Neuronal stem cell (in vitro differentiated cells): ENCODE data around the gene SHISA9.

Experiments used
- DNase-seq: peaks from one replicate; pipeline ENCODE4 v3.0.0-alpha.2; 2013; ENCODE audit warnings: low spot score
- H2AFZ ChIP-seq: one replicate; pipeline ENCODE4 v1.6.1; 2013; ENCODE audit warnings: mild to moderate bottlenecking, low read length, inconsistent platforms
- H2AK5ac ChIP-seq: 2 replicates; pipeline ENCODE4 v1.6.1; 2013; ENCODE audit warnings: low read depth, mild to moderate bottlenecking, inconsistent platforms, low read length, moderate library complexity, mixed read lengths
- H2BK120ac ChIP-seq: 2 replicates; pipeline ENCODE4 v1.6.1; 2013; ENCODE audit warnings: low read depth, mild to moderate bottlenecking, inconsistent platforms, low read length, moderate library complexity, mixed read lengths
- H2BK12ac ChIP-seq: one replicate; pipeline ENCODE4 v1.6.1; 2013; ENCODE audit warnings: low read length, inconsistent platforms
- H2BK15ac ChIP-seq: 2 replicates; pipeline ENCODE4 v1.6.1; 2013; ENCODE audit warnings: mild to moderate bottlenecking, low read length, inconsistent platforms, mixed read lengths
- H2BK5ac ChIP-seq: one replicate; pipeline ENCODE4 v1.6.1; 2013; ENCODE audit warnings: inconsistent platforms, mild to moderate bottlenecking, low read length, moderate library complexity
- H3K14ac ChIP-seq: one replicate; pipeline ENCODE4 v1.6.1; 2013; ENCODE audit warnings: low read length, inconsistent platforms
- H3K18ac ChIP-seq: 2 replicates; pipeline ENCODE4 v1.6.1; 2013; ENCODE audit warnings: low read length, inconsistent platforms
- H3K23ac ChIP-seq: 2 replicates; pipeline ENCODE4 v1.6.1; 2013; ENCODE audit warnings: low read depth, mild to moderate bottlenecking, mixed read lengths, low read length, inconsistent platforms; ENCODE audit not compliant: poor library complexity
- H3K27ac ChIP-seq: replicated peaks from 3 replicates; pipeline ENCODE4 v1.5.1; 2013; ENCODE audit warnings: low read length, inconsistent platforms
- H3K27me3 ChIP-seq, 3 experiments: 2 replicates each; pipeline ENCODE4 v1.6.1; 2013; ENCODE audit warnings: low read length in 3 of 3, mild to moderate bottlenecking in 2 of 3, inconsistent platforms in 1 of 3, low read depth in 1 of 3, mixed read lengths in 1 of 3, moderate library complexity in 1 of 3; ENCODE audit not compliant: control insufficient read depth in 3 of 3, insufficient read depth in 3 of 3
- H3K36me3 ChIP-seq, 2 donors: replicated peaks in 1 of 2; 2 replicates each; pipeline ENCODE4 v1.6.1; 2013; ENCODE audit warnings: low read length in 2 of 2; ENCODE audit not compliant: control insufficient read depth in 2 of 2, insufficient read depth in 2 of 2
- H3K4ac ChIP-seq: 2 replicates; pipeline ENCODE4 v1.6.1; 2013; ENCODE audit warnings: inconsistent platforms, mild to moderate bottlenecking, low read length, moderate library complexity
- H3K4me1 ChIP-seq, 2 donors: 1 replicate in 1 of 2; 2 replicates in 1 of 2; pipeline ENCODE4 v1.6.1; 2013; ENCODE audit warnings: low read length in 2 of 2, low read depth in 1 of 2; ENCODE audit not compliant: control insufficient read depth in 2 of 2, insufficient read depth in 1 of 2
- H3K4me2 ChIP-seq: one replicate; pipeline ENCODE4 v1.6.1; 2013; ENCODE audit warnings: mild to moderate bottlenecking, low read length, inconsistent platforms; ENCODE audit not compliant: insufficient read depth, poor library complexity, severe bottlenecking
- H3K4me3 ChIP-seq, 2 donors: 2 replicates each; pipeline ENCODE4 v1.5.1; 2013; ENCODE audit warnings: low read length in 2 of 2, mild to moderate bottlenecking in 2 of 2, inconsistent platforms in 1 of 2, moderate library complexity in 1 of 2
- H3K79me1 ChIP-seq: one replicate; pipeline ENCODE4 v1.6.1; 2013; ENCODE audit warnings: low read depth, mild to moderate bottlenecking, inconsistent platforms, low read length, moderate library complexity
- H3K9ac ChIP-seq: one replicate; pipeline ENCODE4 v1.6.1; 2013; ENCODE audit warnings: mild to moderate bottlenecking, low read depth, low read length, inconsistent platforms; ENCODE audit not compliant: poor library complexity
- H3K9me3 ChIP-seq, 2 donors: replicated peaks in 1 of 2; 2 replicates each; pipeline versions ENCODE3 to v1.6.1; 2013; ENCODE audit warnings: low read length in 2 of 2, mild to moderate bottlenecking in 2 of 2, inconsistent platforms in 1 of 2, low read depth in 1 of 2, mixed read lengths in 1 of 2, moderate library complexity in 1 of 2; ENCODE audit not compliant: control insufficient read depth in 2 of 2, insufficient read depth in 1 of 2
- H4K8ac ChIP-seq: one replicate; pipeline ENCODE4 v1.6.1; 2013; ENCODE audit warnings: low read depth, mild to moderate bottlenecking, inconsistent platforms, low read length, moderate library complexity
- H4K91ac ChIP-seq: one replicate; pipeline ENCODE4 v1.6.1; 2013; ENCODE audit warnings: low read length, low read depth, mild to moderate bottlenecking, inconsistent platforms; ENCODE audit not compliant: poor library complexity
- WGBS, 2 donors: extraction: QIAGEN DNeasy Blood & Tissue Kit; methylation state at CpG; one replicate each; pipeline ENCODE4 v1.1.7; 2013; ENCODE audit warnings: missing lambda C conversion rate in 2 of 2, mixed read lengths in 1 of 2; ENCODE audit not compliant: insufficient read length in 2 of 2, insufficient replicate concordance in 1 of 2; ENCODE audit errors: extremely low coverage in 2 of 2; 5-methylcytosine and 5-hydroxymethylcytosine counted together

The SHISA9 gene

GRCh38 chr16:13136901-13137300, 235.5 kb downstream of the SHISA9 start:
- Histone ChIP-seq H3K4ac (no peak overlapping the region), H2BK15ac (no peak overlapping the region), H3K4me1 (peaks cover 0 to 2% of the 10 kb centered on the region in 2 donors), H3K9me3 (peaks cover 0 to 6% of the 10 kb centered on the region in 2 donors), H3K23ac (no peak overlapping the region), H3K27me3 (no peaks in the 10 kb centered on the region), H3K9ac (no peak overlapping the region), H2BK5ac (no peak overlapping the region), H4K8ac (no peak overlapping the region), H3K27ac (no peak overlapping the region), H3K4me3 (no peak overlapping the region), H2BK12ac (no peak overlapping the region), H2BK120ac (no peak overlapping the region), H4K91ac (no peak overlapping the region), H3K18ac (no peak overlapping the region), H3K14ac (no peak overlapping the region), H3K36me3 (peaks cover 0 to 3% of the 10 kb centered on the region in 2 donors), H3K4me2 (no peak overlapping the region), H3K79me1 (no peaks in the 10 kb centered on the region), H2AK5ac (no peak overlapping the region), H2AFZ (no peak overlapping the region)
- no peak for DNase-seq
- no CpG with 5 or more reads among the region's 3 CpGs for WGBS, 2 donors

- Histone ChIP-seq H3K79me1 (no peaks in the 10 kb centered on the region), H2BK5ac (no peak overlapping the region), H2BK15ac (no peak overlapping the region), H4K91ac (no peak overlapping the region), H3K27me3 (peaks cover 0 to under 1% (median 0%) of the 10 kb centered on the region in 3 experiments), H3K4me2 (no peak overlapping the region), H3K14ac (no peak overlapping the region), H2BK12ac (no peak overlapping the region), H3K4me3 (no peak overlapping the region), H3K27ac (no peak overlapping the region), H3K9me3 (peaks cover 0 to 6% of the 10 kb centered on the region in 2 donors), H2BK120ac (no peak overlapping the region), H3K36me3 (peaks cover 0 to 3% of the 10 kb centered on the region in 2 donors), H3K23ac (no peak overlapping the region), H3K9ac (no peak overlapping the region), H3K4ac (no peak overlapping the region), H2AFZ (no peak overlapping the region), H4K8ac (no peak overlapping the region), H2AK5ac (no peak overlapping the region), H3K4me1 (no peaks in the 10 kb centered on the region), H3K18ac (no peak overlapping the region)
- no peak for DNase-seq
- WGBS, 2 donors = no CpG with 5 or more reads among the region's 2 CpGs
These were observed 237.1 kb downstream of the SHISA9 start for GRCh38 chr16:13138528-13138927.

GRCh38 chr16:13139661-13140241, 238.4 kb downstream of the SHISA9 start:
- Histone ChIP-seq H3K4me2 (no peak overlapping the region), H2BK15ac (no peak overlapping the region), H2BK120ac (no peak overlapping the region), H3K9ac (no peak overlapping the region), H2AK5ac (no peak overlapping the region), H2BK5ac (no peak overlapping the region), H3K4me3 (no peak overlapping the region), H2BK12ac (no peak overlapping the region), H3K36me3 (peaks cover 0 to 1% of the 10 kb centered on the region in 2 donors), H3K4ac (no peak overlapping the region), H4K91ac (no peak overlapping the region), H4K8ac (no peak overlapping the region), H3K23ac (no peak overlapping the region), H3K18ac (no peak overlapping the region), H2AFZ (no peak overlapping the region), H3K9me3 (peaks cover 0 to 2% of the 10 kb centered on the region in 2 donors), H3K4me1 (no peaks in the 10 kb centered on the region), H3K14ac (no peak overlapping the region), H3K27me3 (peaks cover 0 to 2% (median 0%) of the 10 kb centered on the region in 3 experiments), H3K27ac (no peak overlapping the region), H3K79me1 (no peaks in the 10 kb centered on the region)
- no CpG with 5 or more reads among the region's 3 CpGs for WGBS, 2 donors
- no peak for DNase-seq

GRCh38 chr16:13143551-13143950, 242.2 kb downstream of the SHISA9 start:
- no peak overlapping the region for H3K27ac ChIP-seq
- no peak overlapping the region for H2BK15ac ChIP-seq
- H3K23ac ChIP-seq = no peak overlapping the region
- H3K9me3 ChIP-seq = no peaks in the 10 kb centered on the region
- H3K4me3 ChIP-seq = no peak overlapping the region
- no peaks in the 10 kb centered on the region for H3K79me1 ChIP-seq
- WGBS, 2 donors = no CpG with 5 or more reads among the region's 1 CpG
- no peak overlapping the region for H4K8ac ChIP-seq
- no peaks in the 10 kb centered on the region for H3K36me3 ChIP-seq
- H3K18ac ChIP-seq = no peak overlapping the region
- H3K4ac ChIP-seq = no peak overlapping the region
- no peak overlapping the region for H3K4me2 ChIP-seq
- H4K91ac ChIP-seq = no peak overlapping the region
- H2AK5ac ChIP-seq = no peak overlapping the region
- no peaks in the 10 kb centered on the region for H3K4me1 ChIP-seq
- H2BK12ac ChIP-seq = no peak overlapping the region
- no peak overlapping the region for H3K9ac ChIP-seq
- peaks cover 0 to 2% (median 0%) of the 10 kb centered on the region in 3 experiments for H3K27me3 ChIP-seq
- H2BK120ac ChIP-seq = no peak overlapping the region
- DNase-seq = no peak
- no peak overlapping the region for H2BK5ac ChIP-seq
- no peak overlapping the region for H2AFZ ChIP-seq
- no peak overlapping the region for H3K14ac ChIP-seq
